ENCODE results near the gene PNPLA5. TPM values are rescaled to one million over a fixed set of nuclear protein-coding genes. Genes with fewer than 3 reads are reported as not detected.

The PNPLA5 gene
- total and polyA plus RNA-seq, 2 of the 13 experiments (the other 11 are each of a cell fraction or from before 2014, with no cell fraction given): not detected

- TF ChIP-seq ZBTB1 (CRISPR knock-in tag; IDR thresholded peaks at IDR 0.05; ENCODE audit: borderline replicate concordance) (no peak), ZNF547 (CRISPR knock-in tag; IDR thresholded peaks at IDR 0.05) (no peak), BHLHE40 (IDR thresholded peaks at IDR 0.05; ENCODE audit: low read length) (no peak), ATF3 (CRISPR knock-in tag; IDR thresholded peaks at IDR 0.05) (no peak), KLF6 (CRISPR knock-in tag; IDR thresholded peaks at IDR 0.05) (no peak), MEF2D (CRISPR knock-in tag; IDR thresholded peaks at IDR 0.05) (no peak), TGIF2 (CRISPR knock-in tag; IDR thresholded peaks at IDR 0.05) (peak; percentile 67; the same call in 1 of the 2 replicates), SRSF4 (IDR thresholded peaks at IDR 0.05; ENCODE audit: low read depth, low read length, poor library complexity, severe bottlenecking) (no peak), ZNF562 (CRISPR knock-in tag; IDR thresholded peaks at IDR 0.05; ENCODE audit: borderline replicate concordance) (no peak), TOPORS (CRISPR knock-in tag; IDR thresholded peaks at IDR 0.05) (no peak), MBNL3 (CRISPR knock-in tag; conservative IDR thresholded peaks at IDR 0.05) (no peak), PLRG1 (conservative IDR thresholded peaks at IDR 0.05) (no peak), SNAPC2 (CRISPR knock-in tag; IDR thresholded peaks at IDR 0.05) (no peak), RBFOX2 (IDR thresholded peaks at IDR 0.05; ENCODE audit: low read depth, low read length) (no peak), ZNF180 (CRISPR knock-in tag; IDR thresholded peaks at IDR 0.05; ENCODE audit: borderline replicate concordance, low read depth) (no peak), ZNF691 (CRISPR knock-in tag; IDR thresholded peaks at IDR 0.05; ENCODE audit: borderline replicate concordance, low read depth) (no peak), ZNF232 (CRISPR knock-in tag; IDR thresholded peaks at IDR 0.05; ENCODE audit: borderline replicate concordance) (no peak), ZNF776 (CRISPR knock-in tag; IDR thresholded peaks at IDR 0.05) (no peak), SMARCE1 (IDR thresholded peaks at IDR 0.05; ENCODE audit: borderline replicate concordance) (no peak), ZNF160 (CRISPR knock-in tag; IDR thresholded peaks at IDR 0.05) (peak; percentile 62; the same call in 1 of the 2 replicates), FOXP1 (IDR thresholded peaks at IDR 0.05) (0 out of 2 replicates have a peak, but pooled peaks have one; percentile 58), FOXP1 (CRISPR knock-in tag; IDR thresholded peaks at IDR 0.05) (peak; percentile 71), SKIL (CRISPR knock-in tag; IDR thresholded peaks at IDR 0.05; ENCODE audit: borderline replicate concordance) (peak; percentile 79; the same call in 1 of the 2 replicates), MEIS2 (CRISPR knock-in tag; IDR thresholded peaks at IDR 0.05) (no peak), DMTF1 (CRISPR knock-in tag; IDR thresholded peaks at IDR 0.05) (no peak), ZNF605 (CRISPR knock-in tag; IDR thresholded peaks at IDR 0.05) (peak; percentile 94), HNRNPUL1 (IDR thresholded peaks at IDR 0.05; ENCODE audit: low read depth, low read length) (no peak)
Observed at GRCh38 chr22:43925433-43926348, 33.9 kb upstream of the PNPLA5 start (continued).

All from HepG2 (cell line).